Measurements from ENCODE around the gene UGT3A2.

UGT3A2 gene

GRCh38 chr5:36001032-36001431 is 65.7 kb downstream of the UGT3A2 start:
- DNase-seq = no peak

DNA sequence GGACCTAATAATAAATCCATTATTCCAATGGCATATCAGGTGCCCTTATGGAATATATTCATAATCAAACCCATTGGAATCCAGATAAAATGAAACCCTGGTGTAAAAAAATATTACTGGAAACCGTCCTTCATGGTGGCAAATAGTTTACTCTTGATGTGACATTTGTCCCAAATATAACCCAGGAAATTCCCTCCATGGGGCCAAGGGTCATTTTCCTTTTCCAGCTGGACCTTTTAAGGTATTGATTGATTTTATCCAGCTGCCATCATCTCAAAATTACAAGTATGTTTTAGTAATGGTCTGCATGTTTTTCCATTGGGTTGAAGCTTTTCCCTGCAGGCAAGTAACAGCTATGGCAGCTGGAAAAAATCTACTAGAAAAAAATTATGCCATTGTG is 67.1 kb downstream of the UGT3A2 start:
- no peak for DNase-seq

- DNase-seq = no peak
These were observed 70.6 kb downstream of the UGT3A2 start for GRCh38 chr5:35996076-35996475.

GRCh38 chr5:35990941-35991611 is 75.6 kb downstream of the UGT3A2 start, which contains the start of gene UGT3A1:
UGT3A1 (minus strand) TSS chr5:35991390; CDS start chr5:35991240, 150 bp downstream.
- DNase-seq = no peak

DNA sequence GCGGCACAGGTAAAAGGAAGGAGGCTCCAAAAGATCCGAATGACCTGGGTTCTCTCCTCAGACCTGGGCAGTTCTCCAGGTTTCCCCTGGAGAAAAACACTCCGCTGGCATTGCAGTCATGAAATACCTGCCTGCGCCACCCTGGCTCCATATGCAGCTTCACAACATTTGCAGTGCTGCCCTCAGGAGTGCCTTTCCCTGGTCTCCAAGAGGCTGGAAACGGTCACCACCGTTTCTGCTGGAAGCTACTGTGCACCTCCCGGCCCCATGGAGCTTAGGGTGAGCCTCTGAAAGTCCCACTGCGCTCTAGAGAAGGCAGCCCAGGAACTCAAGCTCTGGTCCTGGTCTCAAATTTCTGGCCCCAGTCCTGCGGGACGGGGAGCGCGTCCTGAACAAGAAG is 76.2 kb downstream of the UGT3A2 start:
- no peak for DNase-seq

DNA sequence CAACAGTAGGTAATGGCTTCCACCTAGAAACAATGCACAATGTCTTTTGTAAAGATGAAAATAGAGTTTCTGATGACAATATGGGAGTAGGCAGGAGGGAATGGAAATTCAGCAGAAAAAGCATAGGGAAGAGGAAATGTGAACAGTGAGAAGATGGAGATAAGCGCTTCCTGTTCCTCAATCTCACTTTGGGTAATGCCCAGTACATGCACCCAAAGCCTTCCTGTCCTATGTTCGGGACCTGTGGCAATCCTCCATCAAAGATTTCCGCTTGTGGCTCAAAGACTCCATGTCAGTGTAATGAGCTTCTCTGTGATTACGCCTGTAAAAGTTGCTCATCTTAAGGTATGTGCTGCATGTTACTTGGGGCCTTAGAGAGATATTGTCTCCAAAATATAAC is 78.2 kb downstream of the UGT3A2 start:
- DNase-seq = no peak

DNA sequence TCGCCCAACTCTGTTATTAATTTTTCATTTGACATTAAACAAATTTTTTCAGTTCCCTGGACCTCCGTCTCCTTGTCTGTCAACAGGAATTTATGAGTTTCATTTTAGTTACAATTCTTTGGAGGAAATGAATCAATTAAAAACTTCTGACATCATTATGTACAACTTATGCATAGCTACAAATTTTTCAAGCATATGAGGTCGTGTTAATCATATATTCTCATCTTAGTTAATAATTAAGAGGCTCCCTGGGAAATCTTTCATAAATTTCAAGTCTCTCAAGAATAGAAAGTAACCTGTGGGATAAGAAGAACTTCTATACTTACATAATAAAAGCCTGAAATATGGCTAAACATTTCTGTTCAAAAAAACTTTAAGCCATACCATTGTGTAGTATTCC is 78.9 kb downstream of the UGT3A2 start:
- DNase-seq = no peak
